Measurements from ENCODE around the gene ZNF197. TPM values are rescaled to one million over a fixed set of nuclear protein-coding genes. Genes with fewer than 3 reads are reported as not detected.
A peak's percentile ranks its signal among the peaks of the same experiment; 100 is the strongest.

ZNF197 gene
- total RNA-seq, 4 donors from 2014 or later, result 13.2 to 19.4 (median 15.8) TPM

DNA sequence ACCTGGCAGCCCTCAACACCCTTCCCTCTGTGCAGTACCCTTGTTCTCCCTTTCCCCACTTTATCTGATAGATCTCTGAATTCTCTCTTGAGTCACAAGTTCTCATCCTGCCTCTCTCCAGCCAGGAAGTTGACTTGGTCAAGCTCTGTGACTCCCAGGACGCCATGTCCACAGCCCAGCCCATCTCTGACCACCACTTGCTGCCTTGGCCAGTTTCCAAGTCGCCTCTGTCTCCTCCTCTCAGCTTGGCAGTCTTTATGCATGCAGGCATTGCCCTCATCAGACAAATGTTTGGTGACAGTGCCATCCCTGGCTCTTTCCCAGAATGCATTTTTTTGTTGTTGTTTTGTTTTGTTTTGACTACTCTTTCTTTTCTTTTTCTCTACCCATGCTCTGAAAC, 49.4 kb downstream of the ZNF197 start:
- H3K4me3 ChIP-seq (ENCODE audit: low read depth, poor library complexity, severe bottlenecking), result no peak overlapping the region
- 55 to 71% methylated on average over 2 of the region's 2 CpGs for whole genome bisulfite sequencing, 2 donors
- TF ChIP-seq POLR2A (IDR thresholded peaks at IDR 0.05), result no peak
- no peak for DNase-seq (ENCODE audit: low spot score in 2 of 2)
- intact Hi-C loops (cut with DNase I; ENCODE audit: low total_unique reads), result no loop called here

DNA sequence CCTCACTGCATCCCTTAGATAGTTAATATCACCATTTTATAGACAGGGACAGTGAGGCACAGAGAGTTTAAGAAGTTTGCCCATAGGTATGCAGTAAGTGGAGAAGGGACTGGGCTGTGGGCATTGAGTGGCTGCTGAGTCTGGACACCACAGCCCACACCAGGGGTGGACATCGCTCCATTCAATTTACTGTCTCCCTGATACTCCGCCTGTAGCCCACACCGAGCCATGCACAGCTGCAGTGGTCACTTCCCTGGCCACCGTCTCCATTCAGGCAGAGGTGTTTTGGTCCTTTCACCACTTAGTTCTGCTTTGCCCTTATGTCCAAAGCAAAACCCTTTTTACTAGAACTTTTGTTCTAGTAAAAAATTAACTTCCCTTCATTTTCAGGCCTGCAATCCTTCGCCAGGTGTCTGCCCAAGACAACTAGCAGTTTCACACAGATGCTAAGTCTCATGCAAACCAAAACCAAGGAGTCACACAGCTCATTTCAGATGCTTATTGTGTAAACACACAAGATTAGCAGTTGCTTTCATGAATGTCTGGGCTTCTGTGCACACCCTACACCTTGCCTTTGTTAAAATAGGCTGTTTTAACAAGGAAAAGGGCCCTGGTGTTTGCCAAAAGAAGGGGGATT, 53.8 kb downstream of the ZNF197 start:
- 92 to 96% methylated on average over 5 of the region's 5 CpGs for WGBS, 2 donors
- no peak overlapping the region for H3K4me3 ChIP-seq (ENCODE audit: low read depth, poor library complexity, severe bottlenecking)
- no peak for DNase-seq (ENCODE audit: low spot score in 2 of 2)
- intact Hi-C loops (cut with DNase I; ENCODE audit: low total_unique reads), result no loop called here
- TF ChIP-seq, protein P1, sequence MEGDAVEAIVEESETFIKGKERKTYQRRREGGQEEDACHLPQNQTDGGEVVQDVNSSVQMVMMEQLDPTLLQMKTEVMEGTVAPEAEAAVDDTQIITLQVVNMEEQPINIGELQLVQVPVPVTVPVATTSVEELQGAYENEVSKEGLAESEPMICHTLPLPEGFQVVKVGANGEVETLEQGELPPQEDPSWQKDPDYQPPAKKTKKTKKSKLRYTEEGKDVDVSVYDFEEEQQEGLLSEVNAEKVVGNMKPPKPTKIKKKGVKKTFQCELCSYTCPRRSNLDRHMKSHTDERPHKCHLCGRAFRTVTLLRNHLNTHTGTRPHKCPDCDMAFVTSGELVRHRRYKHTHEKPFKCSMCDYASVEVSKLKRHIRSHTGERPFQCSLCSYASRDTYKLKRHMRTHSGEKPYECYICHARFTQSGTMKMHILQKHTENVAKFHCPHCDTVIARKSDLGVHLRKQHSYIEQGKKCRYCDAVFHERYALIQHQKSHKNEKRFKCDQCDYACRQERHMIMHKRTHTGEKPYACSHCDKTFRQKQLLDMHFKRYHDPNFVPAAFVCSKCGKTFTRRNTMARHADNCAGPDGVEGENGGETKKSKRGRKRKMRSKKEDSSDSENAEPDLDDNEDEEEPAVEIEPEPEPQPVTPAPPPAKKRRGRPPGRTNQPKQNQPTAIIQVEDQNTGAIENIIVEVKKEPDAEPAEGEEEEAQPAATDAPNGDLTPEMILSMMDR (IDR thresholded peaks at IDR 0.05), result no peak
- no peak for TF ChIP-seq POLR2A (IDR thresholded peaks at IDR 0.05)

DNA sequence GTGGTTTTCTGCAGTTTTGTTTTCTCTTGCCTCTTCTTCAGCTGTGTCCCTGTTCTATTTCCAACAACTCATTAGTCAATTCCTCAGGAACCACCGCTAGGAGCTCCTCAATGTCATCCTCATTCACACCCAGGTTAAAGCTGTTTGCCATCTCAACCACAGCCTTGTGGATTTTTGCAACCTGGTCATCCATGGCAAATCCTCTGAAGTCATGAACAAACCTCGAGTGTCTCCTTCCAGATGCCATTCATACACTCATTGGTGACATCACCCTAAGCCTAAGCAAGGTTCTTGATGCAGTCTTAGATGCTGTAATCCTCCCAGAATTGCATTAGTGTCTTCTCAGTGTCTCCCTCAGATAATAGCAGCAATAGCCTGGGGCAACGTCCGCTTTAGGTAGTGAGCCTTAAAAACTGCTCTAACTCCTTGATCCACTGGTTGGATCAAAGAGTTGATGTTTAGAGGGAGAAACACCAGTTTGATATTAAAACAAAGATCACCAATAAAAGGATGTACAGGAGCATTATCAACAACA, 56.2 kb downstream of the ZNF197 start:
- WGBS, 2 donors, result 97% methylated on average over 4 of the region's 4 CpGs
- no peak for DNase-seq (ENCODE audit: low spot score in 2 of 2)
- intact Hi-C loops (cut with DNase I; ENCODE audit: low total_unique reads), result no loop called here

DNA sequence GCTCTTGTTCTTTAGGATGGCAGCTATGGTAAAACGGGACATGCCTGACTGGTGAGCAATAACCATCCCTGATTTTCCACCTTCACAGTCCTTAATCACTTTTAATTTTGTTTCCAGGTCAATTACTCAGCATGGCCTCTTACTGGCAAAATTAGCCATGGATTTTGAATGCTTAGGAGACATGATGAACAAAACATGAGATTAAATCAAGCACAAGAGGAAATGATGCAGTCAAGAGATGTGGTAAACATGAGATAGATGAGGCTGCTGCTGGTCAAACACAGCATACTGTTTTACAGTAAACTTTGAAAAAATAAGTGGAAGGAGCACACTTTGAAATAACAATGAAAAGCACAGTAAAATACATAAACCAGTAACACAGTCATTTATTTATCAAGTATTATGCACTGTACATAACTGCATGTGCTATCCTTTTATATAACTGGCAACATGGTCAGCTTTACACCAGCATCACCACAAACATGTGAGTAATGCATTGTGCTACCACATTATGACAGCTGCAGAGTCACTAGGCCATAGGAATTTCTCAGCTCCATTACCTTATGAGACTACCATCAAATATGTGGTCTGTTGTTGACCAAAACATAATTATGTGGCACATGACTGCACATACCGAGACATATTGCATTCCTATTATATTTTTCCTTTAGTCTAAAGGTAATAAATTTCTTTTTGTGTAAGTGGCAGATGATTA, 57.5 kb downstream of the ZNF197 start:
- intact Hi-C loops (cut with DNase I; ENCODE audit: low total_unique reads), result no loop called here
- WGBS, 2 donors, result 90 to 92% methylated on average over 2 of the region's 2 CpGs
- no peak overlapping the region for H3K4me3 ChIP-seq (ENCODE audit: low read depth, poor library complexity, severe bottlenecking)
- DNase-seq (ENCODE audit: low spot score in 2 of 2), result no peak
- TF ChIP-seq, protein P1 (IDR thresholded peaks at IDR 0.05), result no peak
- TF ChIP-seq POLR2A (IDR thresholded peaks at IDR 0.05), result no peak

More for the DNA sequence above, 56.2 kb downstream of the ZNF197 start:
- TF ChIP-seq, protein P1 (IDR thresholded peaks at IDR 0.05), result no peak
- no peak for TF ChIP-seq POLR2A (IDR thresholded peaks at IDR 0.05)
- H3K4me3 ChIP-seq (ENCODE audit: low read depth, poor library complexity, severe bottlenecking), result no peak overlapping the region

DNA sequence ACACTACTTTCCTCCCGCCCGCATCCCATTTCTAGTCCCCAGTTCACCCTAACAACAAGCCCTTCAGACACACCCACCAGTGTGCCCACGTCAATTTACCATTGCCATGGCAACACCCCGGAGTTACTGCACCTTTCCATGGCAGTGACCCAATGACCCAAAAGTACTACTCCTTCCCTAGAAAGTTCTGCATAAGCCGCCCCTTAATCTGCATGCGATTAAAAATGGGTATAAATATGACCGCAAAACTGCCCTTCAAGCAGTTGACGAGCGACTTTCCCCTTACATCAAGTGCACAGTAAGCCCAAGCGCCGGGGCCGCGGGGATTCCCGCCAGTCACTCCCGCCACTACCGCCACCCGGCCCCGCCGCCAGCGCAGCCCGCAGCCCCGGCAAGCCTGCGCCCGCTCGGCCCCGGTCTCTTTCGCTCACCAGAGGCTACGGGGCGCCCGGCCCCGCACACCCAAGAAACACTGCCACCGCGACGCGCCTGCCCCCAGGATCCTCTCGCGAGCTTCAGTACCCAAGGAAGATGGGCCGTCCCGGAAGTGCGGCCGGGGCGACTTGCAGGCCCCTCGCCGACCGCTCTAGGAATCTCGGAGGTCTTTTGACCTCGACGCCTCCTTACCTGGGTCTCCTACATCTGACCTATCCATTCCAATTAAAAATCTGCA, 60.4 kb downstream of the ZNF197 start:
- peak overlapping the region; percentile 64 for H3K4me3 ChIP-seq (ENCODE audit: low read depth, poor library complexity, severe bottlenecking)
- DNase-seq (ENCODE audit: low spot score in 2 of 2), result peak; percentile 22 to 87
- 2% methylated on average over 31 to 48 of the region's 48 CpGs for WGBS, 2 donors
- TF ChIP-seq, protein P1 (IDR thresholded peaks at IDR 0.05), result no peak
- TF ChIP-seq POLR2A (IDR thresholded peaks at IDR 0.05), result no peak
- intact Hi-C loops (cut with DNase I; ENCODE audit: low total_unique reads), result no loop called here

DNA sequence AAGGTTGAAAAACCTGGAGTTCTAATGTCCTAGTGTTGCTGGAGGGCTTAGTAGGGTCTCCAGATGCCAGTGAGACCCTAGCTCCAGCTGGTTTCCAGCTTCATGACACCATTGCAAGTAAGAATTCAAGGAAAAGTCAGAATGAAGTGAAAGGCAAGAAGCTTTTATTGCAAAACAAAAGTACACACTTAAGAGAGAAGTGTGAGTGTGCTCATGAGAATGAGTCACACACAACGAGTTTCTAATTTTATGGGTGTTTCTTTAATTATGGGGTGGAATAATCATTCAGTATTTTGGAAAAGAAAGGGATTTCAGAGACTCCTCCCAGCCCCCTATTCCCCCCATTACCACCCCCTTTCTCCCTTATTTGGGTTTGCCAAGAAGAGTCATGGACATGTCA, 63.1 kb downstream of the ZNF197 start:
- WGBS, 2 donors, result 46 to 54% methylated on average over 1 of the region's 1 CpG
- TF ChIP-seq, protein P1 (IDR thresholded peaks at IDR 0.05), result no peak
- TF ChIP-seq POLR2A (IDR thresholded peaks at IDR 0.05), result no peak
- intact Hi-C loops (cut with DNase I; ENCODE audit: low total_unique reads), result no loop called here

More for the DNA sequence above, 63.1 kb downstream of the ZNF197 start:
- DNase-seq (ENCODE audit: low spot score in 2 of 2), result no peak
- H3K4me3 ChIP-seq (ENCODE audit: low read depth, poor library complexity, severe bottlenecking), result no peak overlapping the region

All from lower leg skin (tissue), 4 donors.